Measurements from ENCODE around the gene ZNF410. TPM values are rescaled to one million over a fixed set of nuclear protein-coding genes. Genes with fewer than 3 reads are reported as not detected.
A peak's percentile ranks its signal among the peaks of the same experiment; 100 is the strongest.
"Not testable (repeated sequence)": the region's sequence is repeated elsewhere in the genome, so short reads cannot be mapped to it uniquely, and the experiment has no call there.

The ZNF410 gene
- total RNA-seq (10 to 100 TPM; 85.3 to 92.9 TPM), polyA plus RNA-seq (ENCODE audit: insufficient read depth, low read depth, low replicate concordance) (117 TPM)
- long read RNA-seq, donor 1, partial matches to known transcripts = 16 of 20 reads
- long read RNA-seq, donor 1, other reads (novel, unspliced or antisense) = 0 of 20 reads
- long read RNA-seq, donor 2, transcript ZNF410-211 (12 exons, 2,601 nt) = major isoform, 11 of 12 reads
- long read RNA-seq, donor 2, partial matches to known transcripts = 0 of 12 reads
- long read RNA-seq, donor 2, other reads (novel, unspliced or antisense) = 0 of 12 reads

- peak within 1 kb of the TSS; percentile 92 to 93 for H3K27ac ChIP-seq
- peak; percentile 66 for TF ChIP-seq POLR2A (IDR thresholded peaks at IDR 0.05)
- TF ChIP-seq CTCF (IDR thresholded peaks at IDR 0.05) = no peak
Observed at GRCh38 chr14:73886449-73887317, at the start of gene ZNF410. Gene ZNF410 (plus strand): TSS chr14:73886859. CDS start chr14:73892176, 5,317 bp downstream.

GRCh38 chr14:73838293-73839034, 48.2 kb upstream of the ZNF410 start:
- 65 to 68% methylated on average over 6 to 7 of the region's 7 CpGs for WGBS, 2 donors
- DNase-seq; intact Hi-C loops (cut with DNase I; ENCODE audit: low total_unique reads); H3K4me1 ChIP-seq; H3K36me3 ChIP-seq (ENCODE audit: low read depth, missing control alignments); H3K27me3 ChIP-seq; H3K9me3 ChIP-seq; H3K4me3 ChIP-seq; H3K27ac ChIP-seq: not testable (repeated sequence)

More at GRCh38 chr14:73886449-73887317, at the start of gene ZNF410:
- 1% methylated on average over 31 to 61 of the region's 65 CpGs for WGBS, 2 donors
- H3K4me3 ChIP-seq = peak within 1 kb of the TSS; percentile 69 to 86
- H3K27me3 ChIP-seq = no peaks in the 10 kb centered on the region
- no peaks in the 10 kb centered on the region for H3K36me3 ChIP-seq (ENCODE audit: low read depth, missing control alignments)
- DNase-seq = peak; percentile 97
- H3K9me3 ChIP-seq = no peaks in the 10 kb centered on the region
- peaks cover 19% of the 10 kb centered on the region for H3K4me1 ChIP-seq
- intact Hi-C loops (cut with DNase I; ENCODE audit: low total_unique reads) = no loop called here

- DNase-seq = no peak
- intact Hi-C loops (cut with DNase I; ENCODE audit: low total_unique reads) = no loop called here
- no peaks in the 10 kb centered on the region for H3K36me3 ChIP-seq (ENCODE audit: low read depth, missing control alignments)
- no peak for TF ChIP-seq POLR2A (IDR thresholded peaks at IDR 0.05)
- no peak for TF ChIP-seq CTCF (IDR thresholded peaks at IDR 0.05)
- H3K27ac ChIP-seq = no peak overlapping the region
- H3K4me3 ChIP-seq = no peak overlapping the region
- no peaks in the 10 kb centered on the region for H3K9me3 ChIP-seq
- no peaks in the 10 kb centered on the region for H3K4me1 ChIP-seq
- WGBS, 2 donors = 94 to 100% methylated on average over 1 of the region's 1 CpG
- H3K27me3 ChIP-seq = no peaks in the 10 kb centered on the region
Observed at GRCh38 chr14:73842201-73842600, 44.5 kb upstream of the ZNF410 start.

- no peak overlapping the region for H3K4me3 ChIP-seq
- intact Hi-C loops (cut with DNase I; ENCODE audit: low total_unique reads) = no loop called here
- H3K36me3 ChIP-seq (ENCODE audit: low read depth, missing control alignments) = no peaks in the 10 kb centered on the region
- TF ChIP-seq POLR2A (IDR thresholded peaks at IDR 0.05) (no peak), CTCF (IDR thresholded peaks at IDR 0.05) (no peak)
- WGBS, 2 donors = 83 to 100% methylated on average over 2 of the region's 2 CpGs
- H3K27me3 ChIP-seq = no peaks in the 10 kb centered on the region
- DNase-seq = no peak
- H3K9me3 ChIP-seq = no peaks in the 10 kb centered on the region
- H3K27ac ChIP-seq = no peak overlapping the region
- H3K4me1 ChIP-seq = no peaks in the 10 kb centered on the region
Observed at GRCh38 chr14:73842851-73843250, 43.8 kb upstream of the ZNF410 start.

- Histone ChIP-seq H3K9me3 (no peaks in the 10 kb centered on the region), H3K27ac (no peak overlapping the region), H3K36me3 (ENCODE audit: low read depth, missing control alignments) (no peaks in the 10 kb centered on the region), H3K4me3 (no peak overlapping the region), H3K27me3 (no peaks in the 10 kb centered on the region), H3K4me1 (no peaks in the 10 kb centered on the region)
- intact Hi-C loops (cut with DNase I; ENCODE audit: low total_unique reads) = no loop called here
- WGBS, 2 donors = 47 to 85% methylated on average over 2 of the region's 2 CpGs
- TF ChIP-seq POLR2A (IDR thresholded peaks at IDR 0.05) (no peak), CTCF (IDR thresholded peaks at IDR 0.05) (no peak)
- DNase-seq = no peak
Observed at GRCh38 chr14:73843296-73843695, 43.4 kb upstream of the ZNF410 start.

Measured in testis (tissue), 5 donors.